ENCODE measurements around the gene RNF123. TPM values are rescaled to one million over a fixed set of nuclear protein-coding genes. Genes with fewer than 3 reads are reported as not detected.
A peak's percentile ranks its signal among the peaks of the same experiment; 100 is the strongest.

RNF123 gene
- total RNA-seq, 1 experiment from 2014 or later, result 47.1 TPM

GRCh38 chr3:49719214-49719884, 30.0 kb downstream of the RNF123 start, which contains the start of gene AMIGO3 (continued):
- no peak for TF ChIP-seq ZSCAN18 (CRISPR knock-in tag; IDR thresholded peaks at IDR 0.05)
- peak; percentile 60; the same call in 1 of the 2 replicates for TF ChIP-seq ETV6 (CRISPR knock-in tag; IDR thresholded peaks at IDR 0.05)
- TF ChIP-seq USF1 (CRISPR knock-in tag; IDR thresholded peaks at IDR 0.05), result peak; percentile 37; the same call in 1 of the 2 replicates
- 0 out of 2 replicates have a peak, but pooled peaks have one; percentile 15 for TF ChIP-seq FOXK1 (CRISPR knock-in tag; IDR thresholded peaks at IDR 0.05)
- TF ChIP-seq STAT6 (CRISPR knock-in tag; conservative IDR thresholded peaks at IDR 0.05; ENCODE audit: low read depth), result no peak
- no peak for TF ChIP-seq NFE2L1 (CRISPR knock-in tag; IDR thresholded peaks at IDR 0.05)
- TF ChIP-seq CBFB (CRISPR knock-in tag; IDR thresholded peaks at IDR 0.05; ENCODE audit: low read depth), result no peak
- 0 out of 2 replicates have a peak, but pooled peaks have one; percentile 1 for TF ChIP-seq ZBTB43 (CRISPR knock-in tag; IDR thresholded peaks at IDR 0.05)
- TF ChIP-seq ZNF281 (CRISPR knock-in tag; IDR thresholded peaks at IDR 0.05), result 0 out of 2 replicates have a peak, but pooled peaks have one; percentile 83
- no peak for TF ChIP-seq TEAD4 (CRISPR knock-in tag; IDR thresholded peaks at IDR 0.05)
- TF ChIP-seq GTF2I (CRISPR knock-in tag; conservative IDR thresholded peaks at IDR 0.05), result no peak
- TF ChIP-seq PRDM15 (CRISPR knock-in tag; IDR thresholded peaks at IDR 0.05), result 0 out of 2 replicates have a peak, but pooled peaks have one; percentile 6
- TF ChIP-seq CTCF (IDR thresholded peaks at IDR 0.05), result 0 out of 2 replicates have a peak, but pooled peaks have one; percentile 46
- peak; percentile 59 for TF ChIP-seq SP1 (CRISPR knock-in tag; conservative IDR thresholded peaks at IDR 0.05)
- TF ChIP-seq E2F4 (CRISPR knock-in tag; IDR thresholded peaks at IDR 0.05; ENCODE audit: borderline replicate concordance, low read depth), result no peak
- 0 out of 2 replicates have a peak, but pooled peaks have one; percentile 29 for TF ChIP-seq E2F1 (CRISPR knock-in tag; IDR thresholded peaks at IDR 0.05)
- TF ChIP-seq MAX (CRISPR knock-in tag; IDR thresholded peaks at IDR 0.05), result no peak; the same call in 1 of the 2 replicates
- no peak for TF ChIP-seq IRF2 (CRISPR knock-in tag; IDR thresholded peaks at IDR 0.05; ENCODE audit: borderline replicate concordance, low read depth)
